Keratinocyte (primary cell): Measurements from ENCODE around the gene KCNMA1.

Source experiments
- EZH2 ChIP-seq: IDR thresholded peaks from one replicate; pipeline ENCODE4 v1.6.1; 2012; ENCODE audit warnings: inconsistent platforms, mild to moderate bottlenecking, low read length, moderate library complexity
- TF ChIP-seq, protein P1 (sequence below), 3 experiments: IDR thresholded peaks in 1 of 3; conservative IDR thresholded peaks in 1 of 3; optimal IDR thresholded peaks in 1 of 3; 2 replicates in 2 of 3; 3 replicates in 1 of 3; pipeline versions ENCODE3 to v1.5.1; 2011; ENCODE audit warnings: low read length in 3 of 3, mild to moderate bottlenecking in 3 of 3, moderate library complexity in 2 of 3, control low read depth in 1 of 3, inconsistent platforms in 1 of 3; ENCODE audit not compliant: insufficient read depth in 2 of 3; ENCODE audit errors: extremely low read depth in 1 of 3

DNA sequence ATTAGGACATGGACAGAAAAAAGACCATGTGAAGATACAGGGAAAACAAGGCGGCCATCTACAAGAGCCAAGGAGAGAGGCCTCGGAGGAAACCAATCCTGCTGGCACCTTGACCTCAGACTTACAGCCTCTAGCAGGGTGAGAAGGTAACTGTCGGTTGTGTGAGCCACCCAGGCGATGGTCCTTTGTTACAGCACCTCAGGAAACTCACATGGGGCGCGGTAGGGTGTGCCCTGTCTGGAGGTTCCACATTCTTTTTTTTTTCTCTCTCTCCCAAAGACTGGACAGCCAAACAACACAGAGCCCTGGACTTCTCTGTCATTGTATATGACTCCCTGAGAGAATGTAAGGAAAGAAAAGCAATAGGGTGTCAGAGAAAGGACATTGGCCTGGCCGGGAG lies 163.2 kb downstream of the KCNMA1 start:
- TF ChIP-seq, protein P1, sequence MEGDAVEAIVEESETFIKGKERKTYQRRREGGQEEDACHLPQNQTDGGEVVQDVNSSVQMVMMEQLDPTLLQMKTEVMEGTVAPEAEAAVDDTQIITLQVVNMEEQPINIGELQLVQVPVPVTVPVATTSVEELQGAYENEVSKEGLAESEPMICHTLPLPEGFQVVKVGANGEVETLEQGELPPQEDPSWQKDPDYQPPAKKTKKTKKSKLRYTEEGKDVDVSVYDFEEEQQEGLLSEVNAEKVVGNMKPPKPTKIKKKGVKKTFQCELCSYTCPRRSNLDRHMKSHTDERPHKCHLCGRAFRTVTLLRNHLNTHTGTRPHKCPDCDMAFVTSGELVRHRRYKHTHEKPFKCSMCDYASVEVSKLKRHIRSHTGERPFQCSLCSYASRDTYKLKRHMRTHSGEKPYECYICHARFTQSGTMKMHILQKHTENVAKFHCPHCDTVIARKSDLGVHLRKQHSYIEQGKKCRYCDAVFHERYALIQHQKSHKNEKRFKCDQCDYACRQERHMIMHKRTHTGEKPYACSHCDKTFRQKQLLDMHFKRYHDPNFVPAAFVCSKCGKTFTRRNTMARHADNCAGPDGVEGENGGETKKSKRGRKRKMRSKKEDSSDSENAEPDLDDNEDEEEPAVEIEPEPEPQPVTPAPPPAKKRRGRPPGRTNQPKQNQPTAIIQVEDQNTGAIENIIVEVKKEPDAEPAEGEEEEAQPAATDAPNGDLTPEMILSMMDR (optimal IDR thresholded peaks at IDR 0.05 in 1 of 3, IDR thresholded peaks at IDR 0.05 in 1 of 3, conservative IDR thresholded peaks at IDR 0.05 in 1 of 3; ENCODE audit: extremely low read depth in 1 of 3, insufficient read depth in 2 of 3, low read length in 3 of 3), result no peak
- TF ChIP-seq EZH2, result no peak
